Thyroid gland (tissue), 4 donors: Measurements from ENCODE around the gene OSBP2.

ENCODE experiments used
- CTCF ChIP-seq, 6 experiments: fragments of 200-600 bp in 3 of 6; fragments of 450-650 bp in 3 of 6; sonication (generic) in 3 of 6; IDR thresholded peaks; one replicate each; pipeline ENCODE4 v1.5.1; 2016 to 2019; ENCODE audit warnings: antibody characterized with exemption in 6 of 6, mild to moderate bottlenecking in 2 of 6, inconsistent platforms in 1 of 6, moderate library complexity in 1 of 6
- POLR2A ChIP-seq, 2 donors: fragments of 450-650 bp; IDR thresholded peaks; one replicate each; pipeline ENCODE4 v1.6.1; 2017; ENCODE audit warnings: antibody characterized with exemption in 2 of 2, mild to moderate bottlenecking in 2 of 2, moderate library complexity in 1 of 2

GRCh38 chr22:30809086-30809485, 114.4 kb downstream of the OSBP2 start:
- no peak for TF ChIP-seq CTCF (IDR thresholded peaks at IDR 0.05)
- no peak for TF ChIP-seq POLR2A (IDR thresholded peaks at IDR 0.05)
